ENCODE measurements around the gene ACVR2B. TPM values are rescaled to one million over a fixed set of nuclear protein-coding genes. Genes with fewer than 3 reads are reported as not detected.

The ACVR2B gene
- total and polyA plus RNA-seq, 7 donors = 0.59 to 11.9 (median 3.4) TPM

DNA sequence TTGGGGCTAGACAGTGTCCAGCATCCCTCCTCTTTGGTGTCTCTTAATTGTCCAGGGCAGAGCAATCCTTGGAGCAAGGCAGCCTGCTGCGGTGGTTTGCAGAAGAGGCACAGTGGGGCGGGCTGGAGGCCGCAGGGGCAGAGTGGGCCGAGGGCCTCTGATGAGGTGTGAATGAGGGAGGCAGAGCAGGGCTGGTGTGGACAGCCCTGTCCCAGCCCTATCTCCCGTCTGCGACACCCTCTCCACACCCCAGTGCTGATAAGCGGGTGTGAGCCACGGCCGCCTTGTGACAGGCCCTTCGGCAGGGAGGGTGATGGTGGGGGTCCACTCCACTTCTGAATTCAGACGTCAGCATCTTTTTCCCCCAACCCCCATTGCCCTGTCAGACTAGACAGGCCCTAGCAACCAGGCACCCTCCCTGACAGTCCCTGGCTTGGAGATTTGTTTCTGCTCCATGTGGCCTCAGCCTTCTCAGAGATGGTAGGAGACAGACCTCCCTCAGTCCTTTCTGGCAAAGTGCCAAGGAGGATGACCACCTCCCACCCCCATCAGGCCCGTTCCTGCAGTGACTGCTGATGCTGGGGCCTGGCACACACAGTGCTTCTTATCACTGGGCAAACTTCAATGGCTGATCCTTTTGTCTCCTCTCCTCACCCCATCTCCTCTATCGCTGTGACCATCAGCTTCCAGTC is 79.7 kb downstream of the ACVR2B start:
- Histone ChIP-seq H3K4me3 (no peak overlapping the region), H3K4me1 (no peaks in the 10 kb centered on the region), H3K36me3 (ENCODE audit: insufficient read depth in 1 of 2, low read depth in 1 of 2) (peaks cover 0 to 26% of the 10 kb centered on the region in 2 donors), H3K9me3 (no peaks in the 10 kb centered on the region), H3K27me3 (ENCODE audit: insufficient read depth in 3 of 3, low read length in 2 of 3) (no peaks in the 10 kb centered on the region), H3K27ac (no peak overlapping the region)
- intact Hi-C loops (cut with DNase I) = no loop called here
- TF ChIP-seq, protein P1, sequence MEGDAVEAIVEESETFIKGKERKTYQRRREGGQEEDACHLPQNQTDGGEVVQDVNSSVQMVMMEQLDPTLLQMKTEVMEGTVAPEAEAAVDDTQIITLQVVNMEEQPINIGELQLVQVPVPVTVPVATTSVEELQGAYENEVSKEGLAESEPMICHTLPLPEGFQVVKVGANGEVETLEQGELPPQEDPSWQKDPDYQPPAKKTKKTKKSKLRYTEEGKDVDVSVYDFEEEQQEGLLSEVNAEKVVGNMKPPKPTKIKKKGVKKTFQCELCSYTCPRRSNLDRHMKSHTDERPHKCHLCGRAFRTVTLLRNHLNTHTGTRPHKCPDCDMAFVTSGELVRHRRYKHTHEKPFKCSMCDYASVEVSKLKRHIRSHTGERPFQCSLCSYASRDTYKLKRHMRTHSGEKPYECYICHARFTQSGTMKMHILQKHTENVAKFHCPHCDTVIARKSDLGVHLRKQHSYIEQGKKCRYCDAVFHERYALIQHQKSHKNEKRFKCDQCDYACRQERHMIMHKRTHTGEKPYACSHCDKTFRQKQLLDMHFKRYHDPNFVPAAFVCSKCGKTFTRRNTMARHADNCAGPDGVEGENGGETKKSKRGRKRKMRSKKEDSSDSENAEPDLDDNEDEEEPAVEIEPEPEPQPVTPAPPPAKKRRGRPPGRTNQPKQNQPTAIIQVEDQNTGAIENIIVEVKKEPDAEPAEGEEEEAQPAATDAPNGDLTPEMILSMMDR (IDR thresholded peaks at IDR 0.05) = no peak
- DNase-seq = no peak
- ATAC-seq = no peak
- 87 to 95% (median 88%) methylated on average over 13 of the region's 13 CpGs for WGBS, 3 donors

DNA sequence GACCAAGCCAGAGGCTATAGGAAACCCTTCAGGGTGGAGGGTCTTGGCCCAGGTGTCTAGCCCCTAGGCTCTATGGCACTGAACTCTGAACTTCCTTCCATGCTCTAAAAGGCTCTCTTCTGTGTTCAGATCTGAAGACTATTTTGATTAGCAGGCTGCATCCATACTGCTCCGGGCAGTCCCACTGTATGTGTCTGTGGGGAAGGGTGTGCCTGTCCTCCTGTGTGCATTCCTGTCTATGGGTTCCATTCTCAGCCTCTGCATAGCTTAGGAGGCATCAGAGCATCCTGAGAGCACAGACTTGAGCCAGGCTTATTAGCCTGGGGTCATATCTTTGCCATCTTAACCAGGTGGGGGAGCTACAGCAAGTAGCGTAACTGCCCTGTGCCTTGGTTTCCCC is 80.5 kb downstream of the ACVR2B start:
- H3K4me1 ChIP-seq = no peaks in the 10 kb centered on the region
- no peak overlapping the region for H3K27ac ChIP-seq
- H3K36me3 ChIP-seq (ENCODE audit: insufficient read depth in 1 of 2, low read depth in 1 of 2) = peaks cover 0 to 26% of the 10 kb centered on the region in 2 donors
- ATAC-seq (no peak), DNase-seq (no peak)
- no peaks in the 10 kb centered on the region for H3K27me3 ChIP-seq (ENCODE audit: insufficient read depth in 3 of 3, low read length in 2 of 3)
- no peak overlapping the region for H3K4me3 ChIP-seq
- WGBS, 3 donors = 97 to 100% (median 99%) methylated on average over 2 of the region's 2 CpGs
- intact Hi-C loops (cut with DNase I) = no loop called here
- TF ChIP-seq, protein P1 (IDR thresholded peaks at IDR 0.05) = no peak
- H3K9me3 ChIP-seq = no peaks in the 10 kb centered on the region

DNA sequence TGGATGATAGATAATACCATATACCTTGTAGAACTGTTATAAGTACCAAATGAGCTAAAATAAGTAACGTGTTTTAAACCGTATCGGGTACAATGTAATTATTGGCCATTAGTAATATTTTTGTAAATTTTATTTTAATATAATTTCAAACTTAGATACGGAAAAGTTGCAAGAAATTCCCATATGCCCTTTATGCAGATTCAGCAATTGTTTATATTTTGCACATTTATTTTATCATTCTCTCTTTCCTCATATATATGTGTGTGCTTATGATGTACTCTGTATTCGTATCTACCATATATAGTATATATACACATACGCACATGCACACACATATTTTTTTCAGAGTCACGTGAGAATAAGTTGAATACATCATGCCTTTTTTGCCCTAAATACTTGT is 80.9 kb downstream of the ACVR2B start:
- intact Hi-C loops (cut with DNase I) = no loop called here
- Histone ChIP-seq H3K4me1 (no peaks in the 10 kb centered on the region), H3K4me3 (no peak overlapping the region), H3K27ac (no peak overlapping the region), H3K36me3 (ENCODE audit: insufficient read depth in 1 of 2, low read depth in 1 of 2) (peaks cover 0 to 26% of the 10 kb centered on the region in 2 donors), H3K9me3 (no peaks in the 10 kb centered on the region), H3K27me3 (ENCODE audit: insufficient read depth in 3 of 3, low read length in 2 of 3) (no peaks in the 10 kb centered on the region)
- WGBS, 3 donors = 97 to 98% (median 97%) methylated on average over 7 of the region's 7 CpGs
- ATAC-seq (no peak), DNase-seq (no peak)
- TF ChIP-seq, protein P1 (IDR thresholded peaks at IDR 0.05) = no peak

DNA sequence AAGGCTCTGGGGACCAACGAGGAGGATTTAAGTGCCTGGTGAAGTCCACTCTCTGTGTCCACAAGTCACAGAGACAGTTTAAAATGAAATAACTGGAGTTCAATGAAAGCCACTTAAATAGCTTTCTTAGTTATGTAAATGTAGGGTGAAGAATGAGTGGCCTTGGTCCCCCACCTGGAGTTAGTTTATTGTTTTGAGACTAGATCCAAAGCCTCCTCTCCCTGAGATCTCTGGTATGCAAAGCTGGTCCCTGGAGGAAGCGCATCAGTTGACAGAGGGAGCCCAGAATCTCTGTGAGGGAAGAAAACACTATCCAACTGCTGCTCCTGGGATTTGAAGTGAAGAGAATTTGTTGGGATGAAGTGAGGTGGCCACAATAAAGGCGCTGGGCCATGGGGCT is 83.0 kb downstream of the ACVR2B start:
- H3K4me1 ChIP-seq = peaks cover 5% of the 10 kb centered on the region
- H3K36me3 ChIP-seq (ENCODE audit: insufficient read depth in 1 of 2, low read depth in 1 of 2) = peaks cover 0 to 16% of the 10 kb centered on the region in 2 donors

More for the DNA sequence above, 83.0 kb downstream of the ACVR2B start:
- intact Hi-C loops (cut with DNase I) = no loop called here
- Histone ChIP-seq H3K27me3 (ENCODE audit: insufficient read depth in 3 of 3, low read length in 2 of 3) (no peaks in the 10 kb centered on the region), H3K4me3 (no peak overlapping the region), H3K27ac (no peak overlapping the region), H3K9me3 (no peaks in the 10 kb centered on the region)
- TF ChIP-seq, protein P1 (IDR thresholded peaks at IDR 0.05) = no peak
- DNase-seq = no peak
- 82 to 88% (median 86%) methylated on average over 3 of the region's 3 CpGs for WGBS, 3 donors
- no peak for ATAC-seq

Data from psoas muscle (tissue), 8 donors.